ENCODE measurements around the gene SUPT16H.
"Not testable (repeated sequence)": the region's sequence is repeated elsewhere in the genome, so short reads cannot be mapped to it uniquely, and the experiment has no call there.

The SUPT16H gene
- total RNA-seq, result 224 to 314 (median 264) reads per million in 4 experiments

DNA sequence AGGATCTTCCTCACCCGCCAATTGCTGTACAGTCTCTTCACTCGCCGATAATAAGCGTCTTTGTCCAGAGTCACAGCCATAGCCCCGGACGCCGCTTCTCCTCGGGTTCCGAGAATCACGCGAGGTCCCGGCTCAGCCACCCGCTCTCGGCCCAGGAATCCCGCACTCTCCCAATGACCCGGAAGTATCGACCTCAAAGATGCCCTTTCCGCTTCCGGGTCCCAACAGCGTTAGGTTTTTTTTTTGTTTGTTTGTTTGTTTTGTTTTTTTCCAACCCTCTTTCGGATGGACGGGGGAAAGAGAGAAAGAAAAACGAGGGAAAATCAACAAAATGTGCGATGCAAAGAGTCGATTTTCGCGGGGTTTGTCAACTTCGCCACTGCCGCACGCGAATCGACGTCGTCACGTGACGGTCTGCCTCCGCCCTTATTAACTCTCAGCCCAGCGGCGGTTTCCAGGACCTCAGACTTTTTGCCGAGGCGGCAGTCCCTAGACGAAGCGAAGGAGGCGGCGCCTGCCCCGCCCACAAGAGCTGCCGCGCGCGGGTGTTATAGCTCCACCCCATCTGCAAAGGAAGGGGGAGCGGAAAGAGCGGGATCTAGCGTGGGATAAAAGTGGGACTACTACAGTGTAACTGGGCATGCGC lies at the start of gene SUPT16H:
Gene SUPT16H (minus strand): TSS at position 172 of the 646 bp plus-strand sequence. CDS start 92 bp downstream, at position 80.
- peak; percentile 85 for DNase-seq

DNA sequence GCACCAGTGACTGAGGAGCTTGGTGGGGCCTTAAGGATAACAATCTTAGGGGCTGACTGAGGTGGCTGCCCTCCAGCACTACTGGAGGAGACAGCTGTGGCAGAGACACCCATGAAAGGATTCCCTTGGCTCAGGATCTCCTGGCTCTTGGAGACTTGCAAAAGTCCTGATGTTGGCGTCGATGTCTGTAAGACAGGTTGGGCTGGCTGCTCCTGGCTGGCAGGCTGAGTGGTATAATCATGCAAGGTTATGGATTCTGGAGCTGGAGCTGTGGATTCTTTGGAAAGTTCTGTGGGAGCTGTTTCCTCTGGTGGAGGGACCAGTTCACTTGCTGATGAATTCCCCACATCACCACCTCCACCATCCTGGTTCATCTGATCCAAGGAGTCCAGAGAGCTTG lies 47.3 kb upstream of the SUPT16H start:
- DNase-seq, result no peak

DNA sequence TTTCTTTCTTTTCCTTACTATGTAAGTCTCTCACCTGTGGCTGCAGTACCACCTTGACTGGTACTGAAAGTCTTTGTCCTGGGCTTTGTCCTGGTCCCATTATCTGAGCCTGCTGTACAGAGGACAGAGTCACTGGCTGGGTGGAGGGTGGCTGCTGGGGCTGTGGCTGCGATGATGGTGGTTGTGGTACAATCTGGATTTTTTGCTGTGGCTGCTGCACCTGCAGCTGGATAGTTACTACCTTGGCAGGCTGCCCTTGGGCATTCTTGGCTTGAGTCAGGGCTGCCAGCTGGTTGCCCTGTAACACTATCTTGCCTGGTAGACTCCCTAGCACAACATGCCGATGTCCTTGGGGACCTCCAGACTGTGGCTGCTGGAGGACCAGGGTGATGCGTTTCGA lies 45.1 kb upstream of the SUPT16H start:
- no peak for DNase-seq

DNA sequence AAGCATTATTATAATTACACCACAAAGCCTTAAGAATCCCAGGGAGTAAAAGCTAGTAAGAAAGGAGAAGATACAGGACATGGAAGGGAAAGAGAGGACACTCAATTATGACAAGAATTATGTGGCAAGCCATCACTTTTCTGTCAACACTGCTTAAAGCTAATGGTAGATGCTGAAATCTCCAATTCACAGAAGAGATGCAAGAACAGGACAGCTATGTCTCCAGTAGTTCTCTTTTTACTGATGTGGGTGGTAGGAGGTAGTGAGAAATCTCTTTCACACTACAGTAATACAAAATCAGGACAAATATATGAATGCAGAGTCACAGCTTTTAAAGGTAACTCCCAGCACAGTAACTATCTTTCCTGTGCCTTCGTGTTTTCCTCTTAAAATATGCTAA lies 42.9 kb upstream of the SUPT16H start:
- DNase-seq, result no peak

DNA sequence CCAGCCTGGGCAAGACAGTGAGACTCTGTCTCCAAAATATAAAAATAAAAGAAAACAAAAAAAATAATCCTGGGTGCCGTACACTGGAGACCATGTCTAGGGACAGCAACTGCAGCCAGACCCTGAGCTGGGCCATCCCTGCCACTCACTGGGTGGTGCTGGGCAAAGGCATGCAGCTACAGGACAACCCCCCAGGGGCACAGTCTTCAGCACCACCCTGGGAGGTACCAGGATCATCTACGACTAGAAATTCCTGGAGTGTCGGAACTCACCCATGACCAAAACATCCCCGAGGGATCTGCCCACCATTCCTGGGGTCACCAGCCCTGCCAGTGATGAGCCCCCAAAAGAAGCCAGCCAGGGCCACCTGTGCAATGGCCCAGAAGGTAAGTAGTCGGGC lies 35.7 kb upstream of the SUPT16H start:
- DNase-seq, result no peak

DNA sequence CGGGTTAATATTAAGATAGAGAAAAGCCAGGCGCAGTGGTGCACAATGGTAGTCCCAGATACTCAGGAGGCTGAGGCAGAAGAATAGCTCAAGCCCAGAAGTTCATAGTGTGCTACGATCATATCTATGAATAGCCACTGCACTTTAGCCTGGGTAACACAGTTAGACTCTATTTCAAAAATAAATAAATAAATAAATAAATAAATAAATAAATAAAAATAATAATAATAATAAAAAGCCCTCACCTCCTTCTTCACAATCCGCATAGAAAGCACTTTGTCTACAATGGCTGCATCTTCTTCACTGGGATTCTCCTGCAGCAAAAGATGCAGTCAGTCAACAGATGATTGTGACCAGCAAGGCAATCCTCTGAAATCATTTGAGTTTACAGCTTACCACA lies 31.5 kb upstream of the SUPT16H start:
- no peak for DNase-seq

DNA sequence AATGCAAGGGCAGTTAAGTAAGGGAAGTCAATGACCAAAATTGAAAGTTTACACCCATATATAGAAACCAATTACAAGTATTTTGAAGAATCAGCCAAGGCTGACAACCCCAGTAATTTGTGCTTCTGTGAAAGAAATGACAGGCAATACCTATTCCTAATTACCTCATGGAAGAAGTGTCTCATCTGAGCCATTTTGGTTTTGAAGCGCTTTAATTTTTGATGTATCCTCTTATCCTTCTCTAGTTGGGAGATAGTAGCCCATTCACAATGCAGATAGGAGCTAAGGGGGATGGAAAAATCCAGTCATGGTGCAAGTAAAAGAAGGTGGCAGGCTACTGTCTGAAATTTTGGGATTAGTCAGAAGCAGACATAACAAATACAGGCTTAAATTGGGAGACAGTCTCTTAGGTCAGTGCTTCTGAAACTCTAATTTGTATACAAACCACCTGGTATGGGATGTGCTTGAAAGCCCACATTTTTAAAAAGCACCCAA lies 30.4 kb upstream of the SUPT16H start:
- DNase-seq, result no peak

DNA sequence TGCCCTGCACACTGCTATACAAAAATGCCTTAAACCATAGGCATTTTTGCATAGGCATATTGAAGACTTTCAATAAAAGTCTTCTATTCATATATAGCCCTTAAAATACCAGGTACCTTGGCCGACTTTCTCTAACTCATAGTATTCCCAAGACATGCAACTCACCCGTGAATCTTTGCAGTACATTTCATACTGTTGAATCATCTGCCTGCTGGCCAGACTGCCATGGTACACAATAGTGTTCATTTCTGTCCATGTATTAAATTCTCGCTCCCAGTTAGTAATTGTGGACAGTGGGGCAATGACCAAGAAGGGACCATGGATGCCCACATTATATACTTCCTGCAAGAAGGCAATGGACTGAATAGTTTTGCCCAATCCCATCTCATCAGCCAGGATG lies 24.3 kb upstream of the SUPT16H start:
- DNase-seq, result no peak

DNA sequence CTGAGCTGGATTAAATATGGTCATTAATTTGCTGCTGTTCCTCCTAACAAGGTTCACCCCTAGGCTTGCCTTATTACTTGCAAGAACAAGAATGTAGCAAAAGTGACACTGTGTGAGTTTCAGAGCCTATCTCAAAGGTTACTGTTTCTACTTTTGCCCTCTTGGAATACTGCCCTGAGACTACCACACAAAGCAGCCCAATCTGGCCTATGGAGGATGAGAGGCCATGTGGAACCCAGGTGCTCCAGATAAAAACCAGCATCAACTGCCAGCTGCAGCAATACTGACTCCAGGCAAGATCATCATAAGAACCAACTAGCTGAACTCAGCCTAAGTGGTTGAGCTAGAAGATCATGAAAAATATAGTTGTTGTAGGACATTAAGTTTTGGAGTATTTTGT lies 22.4 kb upstream of the SUPT16H start:
- DNase-seq, result no peak

DNA sequence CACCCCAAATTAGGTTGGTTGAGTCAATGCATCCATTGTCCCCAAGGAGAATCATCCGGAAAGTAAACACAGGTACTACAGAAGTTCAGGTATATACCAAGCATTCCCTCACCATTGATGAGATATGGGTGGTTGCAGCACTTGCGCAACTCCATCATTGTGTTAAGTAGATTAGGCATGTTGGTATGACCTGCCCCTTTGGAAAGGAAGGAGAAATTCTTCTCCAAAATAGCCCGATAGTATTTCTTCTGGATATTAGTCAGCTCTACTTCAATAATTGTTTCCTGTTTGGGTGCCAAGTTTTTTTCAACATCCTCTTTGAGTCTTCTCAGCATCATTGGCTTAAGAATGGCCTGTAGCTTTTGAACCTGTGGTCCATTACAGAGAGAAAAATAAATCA lies 21.3 kb upstream of the SUPT16H start:
- DNase-seq, result no peak

DNA sequence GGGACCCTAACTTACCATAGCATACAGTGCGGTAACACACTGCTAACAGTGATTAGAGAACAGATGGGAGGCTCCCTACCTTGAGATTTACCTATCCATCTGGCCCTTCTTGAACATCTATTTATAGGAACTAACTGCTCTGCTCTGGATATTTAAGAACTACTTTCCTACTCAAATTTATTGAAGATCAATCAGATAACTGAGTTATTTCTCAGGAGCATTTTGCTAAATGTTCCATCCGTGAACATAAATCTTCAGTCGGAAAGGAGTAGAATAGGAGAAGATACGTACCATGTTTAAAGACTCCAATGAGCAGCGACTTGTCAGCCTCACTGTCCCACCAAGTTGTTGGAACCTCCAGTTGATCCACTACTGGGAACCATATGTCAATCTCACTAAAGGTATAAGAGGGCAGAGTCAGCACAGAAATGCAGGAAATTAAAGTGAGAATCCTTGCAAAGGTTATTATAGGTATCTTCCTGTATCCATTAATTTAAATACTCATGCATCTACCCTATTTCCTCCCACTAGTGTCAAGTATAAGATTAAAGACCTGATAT lies 15.6 kb upstream of the SUPT16H start:
- DNase-seq, result no peak

DNA sequence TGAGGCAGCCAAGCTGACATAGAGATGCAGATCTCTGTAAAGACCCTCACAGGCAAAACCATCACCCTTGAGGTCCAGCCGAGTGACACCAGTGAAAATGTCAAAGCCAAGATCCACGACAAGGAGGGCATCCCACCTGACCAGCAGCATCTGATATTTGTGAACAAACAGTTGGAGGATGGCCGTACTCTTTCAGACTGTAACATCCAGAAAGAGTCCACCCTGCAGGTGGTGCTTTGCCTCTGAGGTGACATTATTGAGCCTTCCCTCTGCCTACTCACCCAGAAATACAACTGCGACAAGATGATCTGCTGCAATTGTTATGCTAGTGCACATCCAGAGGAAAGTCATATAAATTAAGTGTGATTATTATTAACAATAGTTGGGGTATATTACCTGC lies 15.1 kb upstream of the SUPT16H start:
- no peak for DNase-seq

DNA sequence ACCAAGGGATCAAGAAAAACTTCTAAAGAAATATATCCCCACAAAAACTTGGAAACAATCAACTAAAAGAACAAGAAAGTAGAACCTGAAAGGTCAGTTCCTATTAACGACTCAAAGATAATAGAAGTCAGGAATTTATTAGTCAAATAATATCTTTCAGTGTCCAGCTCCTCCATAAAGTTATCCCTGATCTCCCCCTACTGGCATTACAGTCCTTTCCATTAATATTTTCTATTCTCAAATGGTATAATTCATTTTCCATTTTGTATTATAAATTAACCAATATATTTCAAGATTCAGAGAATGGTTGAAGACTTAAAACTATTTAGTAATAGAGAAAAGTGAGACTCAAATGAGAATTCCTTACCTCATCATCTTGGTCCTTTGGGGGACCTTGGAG lies 11.6 kb upstream of the SUPT16H start:
- DNase-seq, result no peak

DNA sequence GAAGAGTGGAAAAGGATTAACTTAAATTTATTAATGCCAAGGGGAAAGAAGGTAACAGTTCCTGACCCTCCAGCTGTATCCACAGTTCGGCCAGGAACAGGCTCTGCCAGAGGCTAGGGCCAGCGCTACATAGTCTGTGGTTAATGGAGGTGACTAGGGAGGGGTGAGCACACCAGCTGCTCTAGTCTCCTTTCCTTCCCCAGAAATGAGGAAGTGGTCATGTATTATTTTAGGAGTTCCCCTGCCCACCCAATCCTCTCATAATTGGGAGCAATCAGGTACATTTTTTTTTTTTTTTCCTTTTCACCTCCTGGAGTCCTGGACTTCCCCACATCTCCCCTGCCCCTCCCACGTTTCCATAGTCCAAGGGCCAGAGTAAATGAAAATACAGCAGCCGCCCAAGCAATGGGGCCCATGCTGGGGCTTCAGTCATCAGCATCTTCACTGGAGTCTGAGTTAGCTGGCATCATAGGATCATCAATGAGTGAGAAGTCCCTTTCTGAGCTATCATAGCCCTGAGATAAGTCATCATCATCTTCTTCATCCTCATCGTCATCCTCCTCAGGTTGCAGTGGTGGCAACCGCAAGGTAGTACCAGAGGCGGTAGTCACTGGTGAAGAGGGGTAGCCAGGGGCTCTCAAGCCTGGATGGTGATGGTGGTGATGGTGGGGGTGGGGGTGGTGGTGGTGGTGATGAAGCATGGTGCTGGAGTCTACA lies 1.5 kb upstream of the SUPT16H start:
- DNase-seq, result no peak

DNA sequence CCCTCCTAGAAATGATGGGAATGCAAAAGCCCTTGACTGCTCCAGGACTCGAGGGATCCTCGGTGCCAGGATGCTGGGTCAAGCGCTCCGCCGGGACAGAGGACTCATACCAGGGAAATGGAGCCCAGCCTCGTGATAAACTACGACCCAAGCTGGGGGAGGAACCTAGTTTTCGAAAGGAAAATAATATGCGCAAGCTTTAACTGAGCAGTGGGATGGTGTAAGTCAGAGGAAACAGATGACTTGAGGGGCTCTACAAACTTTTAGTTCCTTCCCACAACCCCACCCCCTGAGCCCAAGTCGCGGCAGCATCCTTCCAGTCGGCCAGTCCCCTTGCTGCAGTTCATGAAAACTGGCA lies 654 bp upstream of the SUPT16H start:
- DNase-seq, result no peak

DNA sequence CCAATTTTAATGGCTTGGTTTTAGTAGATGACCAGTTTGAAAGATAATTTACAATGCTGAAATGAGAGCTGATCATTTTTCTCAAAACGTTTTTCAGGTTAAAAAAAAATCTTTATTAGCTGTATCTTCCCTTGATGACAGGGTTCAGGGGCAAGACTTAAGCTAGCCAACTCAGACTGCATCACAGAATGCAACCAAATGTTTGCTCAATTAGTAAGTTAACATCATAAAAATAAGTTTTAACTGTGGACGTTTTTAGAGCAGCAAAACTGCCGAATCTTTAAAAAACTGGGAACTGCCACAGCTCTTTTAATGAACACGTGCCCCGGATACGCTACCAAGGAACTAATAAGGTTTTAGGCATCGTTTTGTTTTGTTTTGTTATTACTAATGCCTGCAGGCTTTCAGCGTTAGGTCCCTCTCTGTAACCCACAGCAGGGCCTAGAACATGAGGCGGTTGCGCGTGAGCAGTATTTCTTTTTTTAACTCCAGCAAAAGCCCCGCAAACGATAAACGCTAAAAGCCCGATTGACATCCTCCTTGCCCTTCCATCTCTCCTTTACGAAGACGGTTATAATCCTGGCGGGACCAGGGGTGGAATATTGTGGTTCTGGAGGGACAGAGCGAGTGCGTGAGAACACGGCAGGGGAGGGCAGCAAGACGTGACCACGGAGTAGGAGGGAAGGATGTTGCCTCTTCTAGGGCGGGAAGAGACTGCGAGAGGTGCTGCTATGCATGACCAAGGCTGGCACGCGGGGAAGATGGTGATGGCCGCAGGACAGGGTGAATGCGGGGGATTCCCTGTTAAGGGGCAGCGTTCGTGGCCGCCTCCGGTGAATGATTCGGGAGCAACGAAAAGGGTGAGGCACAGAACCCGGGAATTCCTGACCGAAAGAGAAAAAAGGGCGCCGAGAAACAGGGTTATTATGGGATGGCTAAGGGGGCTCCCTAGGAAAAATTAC lies 652 bp downstream of the SUPT16H start:
- peak; percentile 12 for DNase-seq

DNA sequence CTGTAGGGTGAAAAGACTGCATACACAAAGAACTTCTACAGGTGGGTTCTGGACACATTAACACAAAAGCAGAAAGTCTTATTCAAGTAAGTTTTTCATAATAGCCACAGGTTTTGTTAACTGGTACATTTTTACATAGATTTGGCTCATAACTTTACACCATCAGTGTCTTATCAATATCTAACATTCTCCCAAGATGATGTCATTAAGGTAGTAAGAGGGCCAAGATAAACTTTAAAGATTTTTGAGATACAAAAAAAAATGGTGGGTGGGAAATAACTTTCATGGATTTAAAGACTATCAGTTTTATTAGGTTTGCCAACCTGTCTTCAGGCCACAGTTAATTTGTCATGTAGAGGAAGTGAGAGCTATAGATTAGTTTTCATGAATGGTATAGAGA lies 1.7 kb downstream of the SUPT16H start:
- no peak for DNase-seq

DNA sequence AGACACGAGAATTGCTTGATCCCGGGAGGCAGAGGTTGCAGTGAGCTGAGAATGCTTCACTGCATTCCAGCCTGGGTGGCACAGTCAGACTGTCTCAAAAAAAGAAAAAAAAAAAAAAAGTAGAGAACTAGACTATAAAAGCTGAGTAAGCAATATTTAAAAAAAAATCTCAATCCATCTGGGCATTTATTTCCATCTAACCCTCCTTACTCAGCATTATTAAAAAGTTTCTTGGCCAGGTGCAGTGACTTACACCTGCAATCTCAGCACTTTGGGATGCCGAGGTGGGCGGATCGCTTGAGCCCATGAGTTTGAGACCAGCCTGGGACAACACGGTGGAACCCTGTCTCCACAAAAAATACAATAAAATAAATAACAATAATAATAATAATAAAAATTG lies 4.5 kb downstream of the SUPT16H start:
- no peak for DNase-seq

DNA sequence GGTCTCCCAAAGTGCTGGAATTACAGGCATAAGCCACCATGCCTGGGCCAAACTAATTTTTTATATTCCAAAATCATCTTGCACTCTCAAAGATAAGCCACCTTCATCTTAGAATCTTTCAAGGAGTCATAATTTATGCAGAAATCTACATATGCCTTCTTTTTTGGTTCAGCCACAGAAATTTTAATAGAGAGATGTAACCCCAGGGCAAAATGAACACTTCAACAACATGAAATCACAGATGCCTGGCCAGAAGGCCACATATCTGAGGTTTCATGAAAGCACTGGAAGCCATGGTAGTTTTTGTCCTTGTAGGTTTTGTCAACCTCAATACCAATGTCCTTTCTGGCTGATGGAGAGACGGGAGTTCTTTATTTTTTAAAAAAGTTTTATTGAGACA lies 9.8 kb downstream of the SUPT16H start:
- no peak for DNase-seq

DNA sequence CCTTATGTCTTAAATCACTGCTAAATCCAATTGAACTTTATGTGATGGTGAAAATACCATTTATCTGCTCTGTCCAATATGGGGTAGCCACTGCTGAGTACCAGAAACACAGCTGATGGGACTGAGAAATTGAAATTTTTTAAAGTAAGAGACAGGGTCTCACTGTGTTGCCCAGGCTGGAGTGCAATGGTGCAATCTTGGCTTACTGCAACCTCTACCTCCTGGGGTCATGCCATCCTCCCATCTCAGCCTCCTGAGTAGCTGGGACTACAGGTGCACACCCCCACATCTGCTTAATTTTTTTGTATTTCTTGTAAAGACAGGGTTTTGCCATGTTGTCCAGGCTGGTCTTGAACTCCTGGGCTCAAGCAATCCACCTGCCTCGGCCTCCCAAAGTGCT lies 11.0 kb downstream of the SUPT16H start:
- DNase-seq, result not testable (repeated sequence)

DNA sequence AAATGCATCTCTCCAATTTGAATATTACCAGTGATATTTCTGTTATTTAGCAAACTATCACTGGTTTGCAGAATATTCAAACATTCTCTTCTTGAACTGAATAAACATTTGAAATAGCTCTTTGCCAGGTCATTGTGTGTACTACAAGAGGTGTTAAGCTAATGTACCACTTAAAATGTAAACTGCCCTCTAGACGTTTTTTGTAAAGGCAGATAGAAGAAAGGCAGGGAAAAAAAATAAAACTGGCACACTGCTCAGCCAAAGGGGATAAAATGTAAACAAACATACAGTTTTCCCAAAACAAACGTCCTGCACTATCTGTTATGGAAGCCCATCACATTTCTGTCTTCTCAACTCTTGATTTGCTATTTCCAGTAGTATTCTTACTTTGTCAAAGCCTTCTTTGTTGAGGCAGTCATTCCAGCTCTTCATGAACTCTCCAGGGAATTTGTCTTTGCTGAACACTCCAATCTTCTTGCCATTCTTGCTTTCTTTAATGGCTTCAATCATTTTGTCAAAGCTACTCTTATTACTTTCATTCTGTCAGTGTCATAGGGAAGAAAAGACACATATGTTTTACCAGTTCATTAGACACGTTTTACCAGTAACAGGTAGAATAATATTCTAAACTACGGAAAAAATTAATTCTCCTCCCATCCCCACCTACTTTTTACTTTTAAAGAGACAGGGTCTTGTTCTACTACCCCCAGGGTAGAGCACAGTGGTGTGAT lies 13.7 kb downstream of the SUPT16H start:
- no peak for DNase-seq

DNA sequence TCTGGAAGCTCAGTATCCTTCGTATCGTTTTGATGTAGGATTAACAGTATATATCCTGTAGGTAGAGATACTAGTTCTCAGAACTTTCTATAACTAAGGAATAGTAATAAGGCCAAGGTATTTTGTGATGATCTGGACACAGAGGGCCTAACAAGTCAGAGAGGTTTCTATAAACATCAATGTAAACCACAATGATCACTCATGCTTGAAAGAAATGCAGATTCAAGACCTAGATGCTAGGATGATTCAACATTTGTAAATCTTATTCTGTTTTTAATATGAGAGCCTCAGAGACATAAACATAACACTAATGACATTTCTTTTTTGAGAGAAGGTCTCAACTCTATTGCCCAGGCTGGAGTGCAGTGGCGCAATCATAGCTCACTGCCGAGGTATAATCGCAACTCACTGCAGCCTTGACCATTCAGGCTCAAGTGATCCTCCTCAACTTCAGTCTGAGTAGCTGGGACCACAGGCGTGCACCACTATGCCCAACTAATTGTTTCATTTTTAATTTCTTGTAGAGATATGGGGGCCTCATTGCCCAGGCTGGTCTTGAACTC lies 16.2 kb downstream of the SUPT16H start:
- DNase-seq, result no peak
